ENCODE measurements around the gene MAU2.
A peak's percentile ranks its signal among the peaks of the same experiment; 100 is the strongest.

The MAU2 gene
- 85.8 to 118 (median 110) reads per million in 4 donors for total RNA-seq

DNA sequence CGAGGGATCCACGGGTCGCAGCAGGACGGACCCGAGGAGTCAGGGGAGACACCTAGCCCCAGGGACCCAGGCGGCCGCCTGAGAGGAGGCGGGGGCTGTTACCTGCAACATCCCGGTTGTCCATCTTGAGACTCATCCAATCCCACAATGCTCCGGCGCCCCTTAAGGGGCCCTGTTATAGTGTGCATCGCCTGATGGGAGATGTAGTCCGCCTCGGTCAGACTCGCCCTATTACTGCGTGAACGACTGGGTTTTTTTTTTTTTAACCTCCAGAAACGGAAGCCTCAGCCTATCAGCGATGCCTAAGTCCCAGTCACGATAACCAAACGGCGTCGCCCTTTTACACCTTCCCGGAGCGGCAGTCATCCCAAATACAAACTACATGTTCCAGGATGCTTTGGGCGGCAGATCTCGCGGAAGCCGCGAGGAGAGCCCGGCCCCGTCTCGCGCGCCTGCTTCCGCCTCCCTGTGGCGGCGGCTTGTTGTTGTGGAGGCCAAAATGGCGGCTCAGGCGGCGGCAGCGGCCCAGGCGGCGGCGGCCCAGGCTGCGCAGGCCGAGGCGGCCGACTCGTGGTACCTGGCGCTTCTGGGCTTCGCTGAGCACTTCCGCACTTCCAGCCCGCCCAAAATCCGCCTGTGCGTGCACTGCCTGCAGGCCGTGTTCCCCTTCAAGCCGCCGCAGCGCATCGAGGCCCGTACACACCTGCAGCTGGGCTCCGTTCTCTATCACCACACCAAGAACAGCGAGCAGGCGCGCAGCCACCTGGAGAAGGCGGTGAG lies at the start of gene MAU2, which contains the start of gene SUGP1:
TSS of gene MAU2 (plus strand) at position 469 of the 780 bp plus-strand sequence. CDS start at position 500, 31 bp downstream.
TSS of gene SUGP1 (minus strand) at position 149 of the 780 bp plus-strand sequence. CDS start at position 136, 13 bp downstream.
- peak; percentile 82 to 95 (median 89) for DNase-seq

- DNase-seq: no peak
Observed at GRCh38 chr19:19271828-19272599, 48.6 kb upstream of the MAU2 start.

- no peak for DNase-seq
Observed at GRCh38 chr19:19274146-19274545, 46.5 kb upstream of the MAU2 start.

DNA sequence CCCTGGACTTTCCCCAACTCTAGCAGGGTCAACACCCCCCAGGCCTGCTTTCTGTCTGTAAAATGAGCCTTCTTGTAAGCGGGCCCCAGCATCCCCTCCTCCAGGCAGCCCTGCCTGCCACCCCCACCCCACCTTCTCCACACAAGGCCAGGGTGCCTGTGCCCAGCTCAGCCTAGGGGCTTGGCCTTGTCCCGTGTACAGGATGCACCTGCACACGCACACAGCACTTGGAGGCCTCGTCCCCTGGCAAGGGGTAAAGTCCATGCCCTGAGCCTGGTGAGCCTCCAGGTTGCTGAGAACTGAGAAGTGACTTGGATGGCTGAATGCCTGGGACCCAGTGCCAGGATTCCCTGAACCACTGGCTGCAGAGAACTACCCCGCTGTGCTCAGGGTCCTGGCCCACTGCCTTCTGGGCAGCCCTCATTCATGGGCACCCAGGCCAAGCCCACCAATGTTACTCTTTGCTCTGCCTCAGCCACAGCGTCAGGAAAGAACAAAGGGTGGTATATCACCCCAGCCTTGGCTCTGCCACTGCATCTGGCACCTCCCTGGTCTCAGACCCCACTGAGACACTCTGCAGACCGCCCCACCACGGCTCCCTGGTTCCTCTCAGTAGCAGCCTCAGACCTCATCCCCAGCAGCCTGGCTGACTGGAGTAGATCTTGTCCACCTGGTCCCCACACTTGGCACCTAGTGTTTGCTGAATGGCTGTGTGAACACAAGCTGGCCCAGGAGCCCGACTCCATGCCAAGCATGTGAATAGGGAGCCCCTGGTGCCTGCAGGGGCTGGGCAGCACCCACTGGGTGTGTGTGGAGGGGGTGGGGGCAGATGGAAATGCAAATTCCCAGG lies 45.7 kb upstream of the MAU2 start:
- no peak for DNase-seq

DNA sequence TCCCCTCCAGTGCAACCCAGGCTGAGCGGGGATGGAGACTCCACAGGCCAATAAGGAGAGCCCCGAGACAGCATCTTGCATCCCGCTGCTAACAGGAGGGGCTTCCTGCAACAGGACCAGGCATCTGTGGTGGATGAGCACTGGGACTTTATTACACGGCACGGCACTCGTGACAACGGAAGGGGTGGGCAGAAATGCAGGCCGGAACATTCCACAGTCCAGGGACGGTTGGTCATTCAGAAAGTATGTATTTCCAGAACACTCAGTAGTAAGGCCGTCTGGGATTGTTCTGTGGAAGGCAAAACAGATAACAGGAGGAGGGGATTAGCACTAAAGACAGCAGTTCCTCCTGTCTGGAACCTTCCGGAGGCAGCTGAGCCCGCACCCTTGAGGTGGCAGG lies 44.2 kb upstream of the MAU2 start:
- no peak for DNase-seq

- DNase-seq: no peak
Observed at GRCh38 chr19:19276851-19277250, 43.8 kb upstream of the MAU2 start.

DNA sequence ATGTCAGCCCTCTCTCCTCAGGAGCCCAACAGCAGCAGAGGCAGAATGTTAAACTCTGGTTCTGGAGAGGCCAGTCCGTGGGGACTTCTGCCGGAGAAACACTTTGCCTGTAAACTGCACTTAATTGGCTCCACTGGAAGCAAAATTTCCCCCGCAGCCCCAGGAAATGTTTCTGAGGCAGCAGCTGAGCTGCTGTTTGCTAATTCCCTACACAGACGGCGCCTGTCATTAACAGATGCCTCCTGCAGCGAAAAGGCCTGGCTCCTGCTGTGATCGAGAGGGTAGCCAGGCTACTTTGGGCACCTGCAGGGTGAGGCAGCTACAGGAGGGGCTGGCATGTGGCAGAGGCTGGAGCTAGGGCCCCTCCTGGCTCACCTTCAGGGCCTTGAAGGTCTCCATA lies 42.3 kb upstream of the MAU2 start:
- DNase-seq: no peak

GRCh38 chr19:19279062-19279612 lies 41.5 kb upstream of the MAU2 start:
- DNase-seq: no peak

DNA sequence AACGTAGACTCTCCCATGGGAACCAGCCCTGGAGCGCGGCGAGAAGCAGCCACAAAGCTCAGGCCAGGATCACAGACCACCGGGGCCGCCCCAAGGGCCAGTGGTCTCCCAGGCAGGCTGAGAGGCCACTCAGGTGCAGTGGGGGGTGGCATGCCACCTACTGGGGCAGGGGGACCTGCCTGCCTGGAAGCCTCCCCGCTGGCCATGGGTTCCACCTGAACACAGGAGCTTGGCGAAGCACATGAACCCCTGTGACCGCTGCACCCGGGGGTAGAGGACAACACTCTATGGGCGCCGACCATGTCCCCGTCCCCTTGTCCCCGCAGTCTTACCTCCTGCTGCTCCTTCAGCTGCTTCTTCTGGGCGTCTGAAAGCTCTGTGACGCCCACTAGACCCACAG lies 40.8 kb upstream of the MAU2 start:
- no peak for DNase-seq

- DNase-seq: no peak
Observed at GRCh38 chr19:19280561-19280960, 40.1 kb upstream of the MAU2 start.

- DNase-seq: no peak
Observed at GRCh38 chr19:19285686-19286085, 34.9 kb upstream of the MAU2 start.

DNA sequence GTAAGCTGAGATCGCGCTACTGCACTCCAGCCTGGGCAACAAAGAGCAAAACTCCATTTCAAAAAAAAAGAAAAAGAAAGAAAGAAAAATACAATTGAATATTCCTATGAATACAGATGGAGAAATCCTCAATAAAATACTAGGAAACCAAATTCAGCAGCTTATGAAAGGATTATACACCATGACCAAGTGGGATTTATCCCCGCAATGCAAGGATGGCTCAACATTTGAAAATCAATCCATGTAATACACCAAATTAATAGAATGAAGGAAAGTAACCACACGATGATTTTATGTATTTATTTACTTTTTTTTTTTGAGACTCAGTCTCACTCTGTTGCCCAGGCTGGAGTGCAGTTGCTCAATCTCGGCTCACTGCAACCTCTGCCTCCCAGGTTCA lies 28.0 kb upstream of the MAU2 start:
- no peak for DNase-seq

GRCh38 chr19:19294914-19295313 lies 25.7 kb upstream of the MAU2 start:
- no peak for DNase-seq

GRCh38 chr19:19296953-19297689 lies 23.5 kb upstream of the MAU2 start:
- no peak for DNase-seq

DNA sequence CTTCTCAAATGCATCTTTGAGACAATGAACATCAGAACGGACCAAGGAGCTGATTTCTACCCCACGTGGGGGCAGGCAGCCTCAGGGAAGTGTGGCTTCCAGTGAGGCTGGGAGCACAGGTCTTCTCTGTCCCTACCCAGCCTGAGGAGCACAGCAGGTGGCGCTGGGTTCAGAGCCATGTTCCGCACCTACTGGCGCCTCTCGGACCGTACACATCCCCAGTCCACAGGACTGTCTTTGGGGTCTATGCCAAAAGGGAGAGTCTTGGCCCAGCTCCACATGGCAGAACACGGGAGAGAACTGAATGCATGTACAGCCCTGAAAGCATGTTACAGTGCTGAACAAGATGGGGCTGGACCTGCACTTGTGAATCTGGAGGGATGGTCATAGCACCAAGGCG lies 22.9 kb upstream of the MAU2 start:
- no peak for DNase-seq

DNA sequence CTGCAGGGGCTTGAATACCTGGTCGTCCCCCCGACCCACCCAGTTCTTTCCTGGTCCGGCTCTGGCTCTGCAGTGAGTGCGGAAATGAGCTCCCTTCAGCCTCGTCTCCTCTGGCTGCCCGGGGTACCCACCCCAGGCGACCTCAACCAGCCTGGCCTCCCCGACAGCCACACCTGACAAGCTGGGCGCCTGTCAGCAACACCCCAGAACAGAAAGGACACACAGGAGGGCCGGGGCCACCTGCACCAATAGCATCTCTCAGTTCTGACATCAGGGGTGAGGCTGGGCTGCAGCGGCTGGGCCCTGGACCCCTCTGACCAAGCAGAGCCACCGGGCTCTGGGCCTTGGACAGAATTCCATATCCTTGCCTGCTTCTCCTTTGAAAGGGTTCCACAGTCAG lies 20.0 kb upstream of the MAU2 start:
- no peak for DNase-seq

DNA sequence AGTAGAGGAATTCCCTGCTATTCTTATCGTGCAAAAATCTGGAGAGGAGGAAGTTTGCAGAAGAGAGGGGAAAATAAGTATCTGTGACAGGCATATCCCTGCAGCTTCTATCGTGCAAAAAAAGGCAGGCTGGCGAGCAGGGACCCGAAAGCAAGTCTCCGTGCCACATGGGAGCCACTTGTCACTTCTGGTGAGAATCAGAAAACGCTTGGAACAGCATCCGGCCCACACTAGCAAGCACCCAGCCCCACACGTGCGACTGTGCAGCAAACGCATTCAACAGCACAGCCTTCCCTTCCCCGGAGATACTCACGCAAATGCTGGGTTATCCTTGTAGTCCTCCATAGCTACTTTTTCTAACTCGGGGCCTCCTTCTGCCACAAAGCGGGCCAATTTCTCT lies 17.2 kb upstream of the MAU2 start:
- no peak for DNase-seq

DNA sequence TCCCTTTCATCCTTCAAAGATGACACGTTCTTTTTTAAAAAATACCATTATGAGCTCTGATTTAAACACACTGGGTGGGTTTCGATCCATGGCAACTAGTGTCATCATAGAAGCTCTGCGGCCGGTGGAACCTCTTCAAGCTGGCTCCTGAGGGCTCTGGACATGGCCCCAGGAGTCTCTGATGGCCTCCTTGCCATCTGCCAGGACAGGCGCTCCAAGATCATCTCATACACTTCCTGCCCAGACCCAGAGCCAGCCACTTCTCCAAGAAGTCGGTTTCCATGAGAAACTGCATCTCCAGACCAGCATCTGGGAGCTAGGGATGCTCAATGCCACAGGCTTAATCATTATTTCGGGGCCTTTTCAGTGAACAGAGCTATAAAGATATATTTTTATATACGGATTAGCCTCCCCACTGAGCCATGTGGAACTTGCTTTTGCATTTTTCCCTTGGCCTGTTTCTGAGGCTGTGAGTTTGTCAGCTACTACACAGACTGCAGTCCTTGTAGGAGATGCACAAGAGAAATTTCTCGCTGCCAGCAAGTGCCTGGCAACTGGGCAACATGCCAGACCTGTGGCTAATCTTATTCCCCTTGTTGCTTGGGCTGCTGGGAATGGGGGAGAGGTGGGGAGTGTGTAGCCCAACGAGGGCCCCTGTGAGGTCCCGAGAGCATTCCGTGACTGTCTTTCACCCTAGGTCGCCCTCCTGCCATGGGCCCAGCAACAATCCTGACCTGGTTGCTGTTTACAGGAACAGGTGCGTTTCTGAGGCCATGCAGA lies 16.3 kb upstream of the MAU2 start:
- no peak for DNase-seq

GRCh38 chr19:19305066-19305465 lies 15.6 kb upstream of the MAU2 start:
- DNase-seq: no peak

DNA sequence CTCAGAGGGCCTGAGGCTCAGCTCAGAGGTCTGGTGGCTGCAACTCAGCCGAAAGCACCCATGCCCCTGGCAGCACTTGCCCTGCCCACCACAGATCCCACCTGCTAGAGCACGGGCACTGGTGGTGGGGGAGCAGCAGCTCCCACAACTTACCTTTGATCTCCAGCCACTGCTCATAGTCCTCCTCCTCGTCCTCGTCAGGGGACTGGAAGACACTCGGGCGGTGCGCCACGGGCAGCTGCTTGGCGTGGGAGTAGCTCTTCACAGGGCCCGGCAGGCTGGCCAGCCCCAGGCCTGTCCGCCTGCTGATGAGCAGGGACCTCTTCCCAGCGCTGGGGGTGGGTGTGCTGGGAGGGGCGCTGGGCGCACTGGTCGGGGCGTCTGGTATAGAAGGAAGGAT lies 14.9 kb upstream of the MAU2 start:
- DNase-seq: no peak

- DNase-seq: no peak
Observed at GRCh38 chr19:19306191-19306590, 14.4 kb upstream of the MAU2 start.
